ENCODE data around the gene RPS16.

Gene RPS16

DNA sequence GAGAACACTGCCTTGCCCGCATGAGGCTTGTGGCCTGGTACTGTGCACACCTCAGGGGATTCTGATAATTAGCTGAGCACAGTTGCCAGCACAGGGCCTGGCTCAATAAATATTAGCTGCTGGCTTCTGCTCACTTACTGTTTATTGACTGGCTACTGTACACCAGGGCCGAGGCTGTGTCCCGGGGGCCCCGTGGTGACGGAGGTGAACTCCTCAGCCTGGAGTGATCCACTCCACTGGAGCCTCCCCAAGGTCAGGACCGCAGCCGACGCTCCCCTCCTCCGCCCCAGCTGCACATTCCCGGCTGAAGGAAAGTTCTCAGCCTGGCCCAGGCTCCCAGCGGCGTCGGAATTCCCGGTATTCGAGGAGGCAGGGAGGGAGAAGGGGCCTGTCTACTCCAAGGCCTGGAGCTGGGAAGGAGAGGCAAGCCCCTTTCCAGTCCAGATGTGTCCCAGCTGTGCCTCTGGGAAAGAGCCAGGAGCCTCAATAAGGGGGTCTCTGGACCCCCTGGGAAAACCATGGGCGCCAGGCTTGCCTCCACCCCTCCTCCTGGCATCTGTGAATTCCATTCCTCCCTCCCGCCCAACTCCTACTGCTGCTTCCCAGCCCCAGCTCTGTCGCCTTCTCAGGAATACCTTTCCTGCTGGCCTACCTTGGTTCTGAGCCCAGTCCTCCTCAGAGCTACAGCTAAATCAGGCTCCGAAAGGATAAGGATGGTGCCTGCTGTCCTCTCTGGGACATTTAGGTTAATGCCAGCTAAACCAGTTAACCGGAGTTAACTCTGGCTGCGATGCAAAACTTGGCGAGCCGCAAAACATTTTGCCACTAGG is 7.3 kb downstream of the RPS16 start:
- peaks cover 11 to 48% (median 36%) of the 10 kb centered on the region in 10 experiments for H3K4me1 ChIP-seq
- H3K36me3 ChIP-seq: peaks cover 42 to 54% (median 47%) of the 10 kb centered on the region in 11 experiments
- peak overlapping the region in 1 of 11 experiments; percentile 9; a peak in 1 of 22 replicates for H3K4me2 ChIP-seq
- H3K9me3 ChIP-seq (replicated peaks in 1 of 11): no peaks in the 10 kb centered on the region
- H4K20me1 ChIP-seq: peaks cover 17 to 100% (median 79%) of the 10 kb centered on the region in 11 experiments; a peak in 21 of 22 replicates
- H3K9ac ChIP-seq: peak overlapping the region in 10 of 11 experiments; percentile 14 to 48 (median 31); a peak in 10 of 22 replicates
- no peak for TF ChIP-seq Cebpa-rat (IDR thresholded peaks at IDR 0.05)
- H3K4me3 ChIP-seq: no peak overlapping the region
- no peaks in the 10 kb centered on the region for H3K27me3 ChIP-seq
- H3K27ac ChIP-seq: peak overlapping the region in 6 of 11 experiments; percentile 11 to 35 (median 25); a peak in 5 of 22 replicates

DNA sequence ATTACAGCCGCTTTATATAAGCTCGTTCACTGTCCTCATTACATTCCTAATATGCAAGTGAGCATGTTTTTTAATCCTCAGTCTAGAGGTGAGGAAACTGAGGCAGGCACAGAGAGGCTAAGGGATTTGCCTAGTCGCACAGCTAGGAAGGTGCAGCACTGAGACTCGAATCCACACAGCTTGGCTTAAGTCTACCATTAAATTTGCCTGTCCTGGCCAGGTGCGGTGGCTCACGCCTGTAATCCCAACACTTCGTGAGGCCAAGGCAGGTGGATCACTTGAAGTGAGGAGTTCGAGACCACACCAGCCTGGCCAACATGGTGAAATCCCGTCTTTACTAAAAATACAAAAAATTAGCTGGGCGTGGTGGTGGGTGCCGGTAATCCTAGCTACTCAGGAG is 8.0 kb downstream of the RPS16 start:
- H3K4me3 ChIP-seq: no peak overlapping the region
- no peaks in the 10 kb centered on the region for H3K9me3 ChIP-seq (replicated peaks in 1 of 11)
- H3K4me2 ChIP-seq: no peak overlapping the region
- peaks cover 8 to 40% (median 28%) of the 10 kb centered on the region in 10 experiments; a peak in 19 of 20 replicates for H3K4me1 ChIP-seq
- H4K20me1 ChIP-seq: peaks cover 13 to 100% (median 79%) of the 10 kb centered on the region in 11 experiments; a peak in 21 of 22 replicates
- H3K9ac ChIP-seq: no peak overlapping the region
- H3K27ac ChIP-seq: no peak overlapping the region
- no peak for TF ChIP-seq Cebpa-rat (IDR thresholded peaks at IDR 0.05)
- peaks cover 42 to 54% (median 47%) of the 10 kb centered on the region in 11 experiments for H3K36me3 ChIP-seq
- no peaks in the 10 kb centered on the region for H3K27me3 ChIP-seq

DNA sequence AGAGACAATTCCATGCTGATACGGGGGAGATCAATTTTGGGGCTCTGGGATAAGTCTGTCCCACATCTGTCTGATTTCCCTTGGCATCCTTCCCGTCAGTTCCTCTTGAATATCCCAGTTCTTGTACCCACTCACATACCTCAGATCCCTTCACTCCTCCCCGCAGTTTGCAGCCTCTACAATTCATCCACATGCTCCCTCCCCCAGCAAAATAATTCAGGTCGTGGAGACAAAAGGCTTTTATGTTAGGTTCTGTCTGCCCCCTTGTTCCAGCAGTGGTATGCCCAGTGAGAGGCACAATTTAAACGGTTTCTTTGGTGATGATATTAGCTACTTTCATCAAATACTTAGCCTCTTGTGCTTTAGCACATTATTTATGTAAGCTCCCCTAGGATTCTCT is 9.6 kb downstream of the RPS16 start:
- H3K27ac ChIP-seq: no peak overlapping the region
- H3K4me1 ChIP-seq: peaks cover 8 to 25% (median 17%) of the 10 kb centered on the region in 10 experiments; a peak in 19 of 20 replicates

DNA sequence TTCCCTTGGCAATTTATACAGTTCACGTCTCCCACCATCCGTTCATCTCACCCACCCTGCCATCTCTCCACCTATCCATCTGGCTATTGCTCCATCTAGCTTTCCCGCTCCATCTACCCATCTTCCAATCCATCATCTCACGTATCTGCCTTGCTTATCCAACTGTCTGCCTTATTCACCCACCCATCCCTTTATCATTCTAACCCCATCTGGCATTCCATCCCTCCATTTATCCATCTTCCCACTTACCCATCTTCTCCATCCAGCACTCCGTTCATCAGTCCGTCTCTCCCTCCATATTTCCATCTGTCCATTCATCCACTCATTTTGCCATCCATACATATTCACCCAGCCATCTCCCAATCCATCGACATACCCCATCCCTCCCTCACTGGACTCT is 10.0 kb downstream of the RPS16 start:
- no peak overlapping the region for H3K4me3 ChIP-seq
- TF ChIP-seq Cebpa-rat (IDR thresholded peaks at IDR 0.05): no peak
- no peaks in the 10 kb centered on the region for H3K27me3 ChIP-seq
- peaks cover 7 to 20% (median 13%) of the 10 kb centered on the region in 10 experiments; a peak in 19 of 20 replicates for H3K4me1 ChIP-seq
- no peaks in the 10 kb centered on the region for H3K9me3 ChIP-seq (replicated peaks in 1 of 11)
- H3K9ac ChIP-seq: no peak overlapping the region
- H3K4me2 ChIP-seq: no peak overlapping the region
- peaks cover 51 to 56% (median 53%) of the 10 kb centered on the region in 11 experiments for H3K36me3 ChIP-seq
- peaks cover 0 to 99% (median 68%) of the 10 kb centered on the region in 11 experiments; a peak in 20 of 22 replicates for H4K20me1 ChIP-seq
- no peak overlapping the region for H3K27ac ChIP-seq

More for the DNA sequence above, 9.6 kb downstream of the RPS16 start:
- no peak for TF ChIP-seq Cebpa-rat (IDR thresholded peaks at IDR 0.05)
- no peak overlapping the region for H3K4me2 ChIP-seq
- no peaks in the 10 kb centered on the region for H3K27me3 ChIP-seq
- H3K9ac ChIP-seq: 0 out of 22 replicates have a peak overlapping the region, but pooled peaks of 1 of the 11 experiments have one; percentile 9
- no peak overlapping the region for H3K4me3 ChIP-seq
- H3K9me3 ChIP-seq (replicated peaks in 1 of 11): no peaks in the 10 kb centered on the region
- peaks cover 4 to 99% (median 72%) of the 10 kb centered on the region in 11 experiments; a peak in 20 of 22 replicates for H4K20me1 ChIP-seq
- peaks cover 47 to 55% (median 49%) of the 10 kb centered on the region in 11 experiments for H3K36me3 ChIP-seq

DNA sequence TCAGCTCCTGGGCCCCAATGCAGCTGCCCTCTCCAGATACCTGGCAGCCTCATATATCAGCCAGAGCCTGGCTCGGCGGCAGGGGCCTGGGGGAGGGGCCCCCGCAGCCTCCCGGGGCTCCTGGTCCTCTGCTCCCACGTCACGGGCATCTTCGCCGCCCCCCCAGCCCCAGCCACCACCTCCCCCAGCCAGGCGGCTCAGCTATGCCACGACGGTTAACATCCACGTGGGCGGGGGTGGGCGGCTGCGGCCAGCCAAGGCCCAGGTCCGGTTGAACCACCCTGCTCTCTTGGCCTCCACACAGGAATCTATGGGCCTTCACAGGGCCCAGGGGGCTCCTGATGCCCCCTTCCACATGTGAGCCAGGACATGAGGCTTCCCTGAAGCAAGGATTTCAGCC is 10.8 kb downstream of the RPS16 start:
- H3K9me3 ChIP-seq (replicated peaks in 1 of 11): no peaks in the 10 kb centered on the region
- no peak overlapping the region for H3K4me2 ChIP-seq
- no peaks in the 10 kb centered on the region for H3K27me3 ChIP-seq
- H3K36me3 ChIP-seq: peaks cover 59 to 64% (median 61%) of the 10 kb centered on the region in 11 experiments
- no peak for TF ChIP-seq Cebpa-rat (IDR thresholded peaks at IDR 0.05)
- peaks cover 0 to 99% (median 66%) of the 10 kb centered on the region in 11 experiments; a peak in 20 of 22 replicates for H4K20me1 ChIP-seq
- no peak overlapping the region for H3K9ac ChIP-seq
- H3K4me1 ChIP-seq: peaks cover 0 to 12% (median 7%) of the 10 kb centered on the region in 10 experiments; a peak in 9 of 20 replicates
- H3K27ac ChIP-seq: no peak overlapping the region
- no peak overlapping the region for H3K4me3 ChIP-seq

DNA sequence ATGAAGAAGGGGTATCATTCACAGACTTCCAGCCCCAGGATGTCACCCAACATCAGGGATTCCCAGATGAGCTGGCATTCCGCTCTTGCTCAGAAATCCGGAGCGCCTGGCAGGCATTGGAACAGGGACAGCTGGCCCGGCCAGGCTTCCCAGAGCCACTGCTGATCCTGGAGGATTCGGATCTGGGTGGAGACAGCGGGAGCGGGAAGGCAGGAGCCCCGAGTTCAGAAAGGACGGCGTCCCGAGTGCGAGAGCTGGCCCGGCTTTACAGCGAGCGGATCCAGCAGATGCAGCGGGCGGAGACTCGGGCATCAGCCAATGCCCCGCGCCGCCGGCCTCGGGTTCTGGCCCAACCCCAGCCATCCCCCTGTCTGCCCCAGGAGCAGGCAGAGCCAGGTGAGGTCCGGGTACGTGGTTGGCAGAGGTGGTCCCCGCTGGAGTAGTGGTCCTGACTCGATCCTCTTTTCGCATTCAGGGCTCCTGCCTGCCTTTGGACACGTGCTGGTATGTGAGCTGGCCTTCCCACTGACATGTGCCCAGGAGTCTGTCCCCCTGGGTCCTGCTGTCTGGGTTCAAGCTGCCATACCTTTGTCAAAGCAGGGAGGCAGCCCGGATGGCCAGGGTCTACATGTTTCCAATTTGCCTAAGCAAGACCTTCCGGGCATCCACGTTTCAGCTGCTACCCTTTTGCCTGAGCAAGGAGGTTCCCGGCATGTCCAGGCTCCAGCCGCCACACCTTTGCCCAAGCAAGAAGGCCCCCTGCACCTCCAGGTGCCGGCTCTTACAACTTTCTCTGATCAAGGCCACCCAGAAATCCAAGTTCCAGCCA is 12.3 kb downstream of the RPS16 start:
- Histone ChIP-seq H3K9ac (no peak overlapping the region), H3K27ac (no peak overlapping the region), H3K9me3 (replicated peaks in 1 of 11) (no peaks in the 10 kb centered on the region), H3K36me3 (peaks cover 73 to 78% (median 75%) of the 10 kb centered on the region in 11 experiments), H3K4me1 (peaks cover 0 to 8% (median 3%) of the 10 kb centered on the region in 10 experiments; a peak in 7 of 20 replicates), H3K27me3 (no peaks in the 10 kb centered on the region), H3K4me3 (no peak overlapping the region), H4K20me1 (peaks cover 0 to 99% (median 67%) of the 10 kb centered on the region in 11 experiments; a peak in 20 of 22 replicates), H3K4me2 (no peak overlapping the region)
- TF ChIP-seq Cebpa-rat (IDR thresholded peaks at IDR 0.05): no peak

DNA sequence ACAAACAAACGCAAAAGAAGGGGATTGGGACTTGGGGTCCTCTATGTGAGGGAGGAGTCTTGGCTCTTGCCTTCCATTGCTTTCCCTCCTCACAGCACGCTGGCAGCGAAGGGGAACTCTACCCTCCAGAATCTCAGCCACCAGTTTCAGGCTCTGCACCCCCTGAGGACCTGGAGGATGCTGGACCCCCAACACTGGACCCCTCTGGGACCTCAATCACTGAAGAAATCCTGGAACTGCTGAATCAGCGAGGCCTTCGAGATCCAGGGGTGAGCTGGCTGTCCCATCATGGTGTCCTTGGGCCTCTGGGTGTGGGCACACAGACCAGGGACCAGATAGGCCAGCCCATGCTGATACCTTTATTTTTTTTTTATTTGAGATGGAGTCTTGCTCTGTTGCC is 13.7 kb downstream of the RPS16 start:
- TF ChIP-seq Cebpa-rat (IDR thresholded peaks at IDR 0.05): no peak
- H3K36me3 ChIP-seq: peaks cover 87 to 90% (median 89%) of the 10 kb centered on the region in 11 experiments

DNA sequence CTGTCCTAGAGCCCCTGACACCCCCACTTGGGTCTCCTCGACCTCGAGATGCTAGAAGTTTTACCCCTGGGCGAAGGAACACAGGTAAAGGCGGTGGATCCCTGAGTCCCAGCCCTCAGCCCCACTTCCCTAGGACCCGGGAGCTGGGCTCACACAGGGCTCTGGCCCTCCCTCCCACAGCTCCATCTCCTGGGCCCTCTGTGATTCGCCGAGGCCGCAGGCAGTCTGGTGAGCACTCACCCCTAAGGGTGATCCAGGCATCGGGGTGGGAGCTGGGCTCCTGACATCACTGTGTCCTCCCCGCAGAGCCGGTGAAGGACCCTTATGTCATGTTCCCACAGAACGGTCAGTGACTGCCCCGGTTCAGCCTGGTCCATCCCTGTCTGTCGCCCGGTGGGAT is 15.0 kb downstream of the RPS16 start:
- Histone ChIP-seq H3K27me3 (no peaks in the 10 kb centered on the region), H4K20me1 (peaks cover 0 to 100% (median 67%) of the 10 kb centered on the region in 11 experiments; a peak in 20 of 22 replicates), H3K9me3 (replicated peaks in 1 of 11) (no peaks in the 10 kb centered on the region), H3K4me2 (no peak overlapping the region), H3K4me3 (no peak overlapping the region), H3K27ac (no peak overlapping the region), H3K36me3 (peaks cover 95 to 100% (median 99%) of the 10 kb centered on the region in 11 experiments), H3K9ac (no peak overlapping the region), H3K4me1 (peaks cover 1 to 20% (median 6%) of the 10 kb centered on the region in 10 experiments; a peak in 16 of 20 replicates)
- no peak for TF ChIP-seq Cebpa-rat (IDR thresholded peaks at IDR 0.05)

More for the DNA sequence above, 13.7 kb downstream of the RPS16 start:
- Histone ChIP-seq H3K9ac (no peak overlapping the region), H3K27me3 (no peaks in the 10 kb centered on the region), H3K4me1 (peaks cover 0 to 7% (median 0%) of the 10 kb centered on the region in 10 experiments; a peak in 6 of 20 replicates), H3K4me2 (no peak overlapping the region), H3K9me3 (replicated peaks in 1 of 11) (no peaks in the 10 kb centered on the region), H3K4me3 (no peak overlapping the region), H3K27ac (no peak overlapping the region), H4K20me1 (peaks cover 0 to 99% (median 67%) of the 10 kb centered on the region in 11 experiments; a peak in 20 of 22 replicates)
